ENCODE measurements around the gene ADCY7.

DNA sequence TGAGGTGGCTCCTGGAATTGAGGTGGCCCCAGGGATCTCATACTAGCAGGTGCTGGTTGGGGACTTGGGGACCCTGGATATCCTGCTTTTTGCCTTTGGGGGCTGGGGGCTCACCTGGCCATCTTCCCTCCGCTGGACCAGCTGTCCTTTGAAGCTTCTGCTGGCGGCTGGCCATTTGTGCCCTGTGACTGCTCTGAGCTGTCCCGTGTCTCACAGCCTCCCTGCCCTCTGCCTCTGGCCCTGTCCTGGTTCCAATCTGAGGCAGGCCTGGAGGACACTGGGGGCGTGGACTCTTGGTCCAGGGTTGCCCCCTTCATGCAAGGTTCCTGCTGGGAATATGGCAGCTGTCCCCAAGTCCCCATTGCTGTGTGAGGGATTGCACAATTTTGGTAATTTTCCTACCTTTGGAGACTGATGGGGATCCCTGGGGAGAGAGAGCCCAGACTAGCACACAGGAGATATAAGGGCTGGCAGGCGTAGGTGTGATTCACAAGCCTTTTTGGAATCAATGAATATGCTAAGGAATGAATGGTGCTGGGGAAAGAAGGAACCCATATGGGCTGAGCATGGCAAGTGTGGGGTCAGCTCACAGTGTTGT is 19.2 kb downstream of the ADCY7 start:
- TF ChIP-seq, protein P1, sequence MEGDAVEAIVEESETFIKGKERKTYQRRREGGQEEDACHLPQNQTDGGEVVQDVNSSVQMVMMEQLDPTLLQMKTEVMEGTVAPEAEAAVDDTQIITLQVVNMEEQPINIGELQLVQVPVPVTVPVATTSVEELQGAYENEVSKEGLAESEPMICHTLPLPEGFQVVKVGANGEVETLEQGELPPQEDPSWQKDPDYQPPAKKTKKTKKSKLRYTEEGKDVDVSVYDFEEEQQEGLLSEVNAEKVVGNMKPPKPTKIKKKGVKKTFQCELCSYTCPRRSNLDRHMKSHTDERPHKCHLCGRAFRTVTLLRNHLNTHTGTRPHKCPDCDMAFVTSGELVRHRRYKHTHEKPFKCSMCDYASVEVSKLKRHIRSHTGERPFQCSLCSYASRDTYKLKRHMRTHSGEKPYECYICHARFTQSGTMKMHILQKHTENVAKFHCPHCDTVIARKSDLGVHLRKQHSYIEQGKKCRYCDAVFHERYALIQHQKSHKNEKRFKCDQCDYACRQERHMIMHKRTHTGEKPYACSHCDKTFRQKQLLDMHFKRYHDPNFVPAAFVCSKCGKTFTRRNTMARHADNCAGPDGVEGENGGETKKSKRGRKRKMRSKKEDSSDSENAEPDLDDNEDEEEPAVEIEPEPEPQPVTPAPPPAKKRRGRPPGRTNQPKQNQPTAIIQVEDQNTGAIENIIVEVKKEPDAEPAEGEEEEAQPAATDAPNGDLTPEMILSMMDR (IDR thresholded peaks at IDR 0.05; ENCODE audit: low read length): no peak
- TF ChIP-seq EZH2 (optimal IDR thresholded peaks at IDR 0.05; ENCODE audit: low read depth, low read length): no peak

Measured in MM.1S (cell line).